A549 (cell line): ENCODE data around the gene PLXNA3. TPM values are rescaled to one million over a fixed set of nuclear protein-coding genes. Genes with fewer than 3 reads are reported as not detected.

ENCODE experiments used
- ATAC-seq, 2 experiments: fragments of 200-7000 bp in 1 of 2; fragments of >200 bp in 1 of 2; cut with Nextera tagmentation in 1 of 2; cut with Tn5 transposase in 1 of 2; 3 replicates each; pipeline versions ENCODE4 v1.8.0 to v1.9.1; 2018 to 2020; ENCODE audit warnings: mild to moderate bottlenecking in 1 of 2, moderate library complexity in 1 of 2
- CTCF ChIA-PET: fragments of 300-600 bp; sonication (Branson Sonifier 250); formaldehyde crosslinking; extraction: SDS; loops from one replicate; lab custom pipeline; 2021; ENCODE audit warnings: antibody characterized with exemption, inconsistent platforms; lab: Yijun Ruan, JAX
- POLR2A ChIA-PET: fragments of 350-600 bp; formaldehyde crosslinking; extraction: SDS; loops from one replicate; lab custom pipeline; 2021; ENCODE audit warnings: antibody characterized with exemption, inconsistent platforms; lab: Yijun Ruan, JAX
- DNase-seq, 2 experiments: peaks; one replicate each; pipeline versions ENCODE4 v3.0.0 to v3.0.0-alpha.2; 2011 to 2016; ENCODE audit warnings: low read depth in 1 of 2, low spot score in 1 of 2
- FAIRE-seq: peaks from 2 replicates; lab custom pipeline; 2011; peaks lifted over from hg19 to GRCh38; lab: Jason Lieb, UNC
- H3K27ac ChIP-seq, 2 experiments: fragments of >200 bp; sonication (Bioruptor Twin); formaldehyde crosslinking; 3 replicates each; pipeline ENCODE4 v1.5.1; 2016 to 2017
- H3K4me1 ChIP-seq: fragments of >200 bp; sonication (Bioruptor Twin); formaldehyde crosslinking; 3 replicates; pipeline ENCODE4 v1.6.1; 2016
- H3K4me2 ChIP-seq: fragments of >200 bp; sonication (Bioruptor Twin); formaldehyde crosslinking; 3 replicates; pipeline ENCODE4 v1.6.1; 2016
- H3K4me3 ChIP-seq: fragments of >200 bp; sonication (Bioruptor Twin); formaldehyde crosslinking; 3 replicates; pipeline ENCODE4 v1.5.1; 2016
- H3K9me3 ChIP-seq: fragments of >200 bp; sonication (Bioruptor Twin); formaldehyde crosslinking; 3 replicates; pipeline ENCODE4 v1.6.1; 2016
- BHLHE40 ChIP-seq: IDR thresholded peaks from 2 replicates; pipeline ENCODE4 v1.6.1; 2012; ENCODE audit warnings: low read depth, low read length, inconsistent platforms
- EHF ChIP-seq: fragments of 250-450 bp; sonication (Bioruptor Pico); IDR thresholded peaks from 2 replicates; pipeline ENCODE4 v1.5.0; 2020; ENCODE audit warnings: mild to moderate bottlenecking
- ESRRA ChIP-seq: fragments of 150-350 bp; IDR thresholded peaks from 2 replicates; pipeline ENCODE4 v1.6.1; 2014; ENCODE audit warnings: mild to moderate bottlenecking, low read length, borderline replicate concordance
- HOXA7 ChIP-seq: fragments of 250-450 bp; sonication (Bioruptor Pico); IDR thresholded peaks from 2 replicates; pipeline ENCODE4 v1.5.0; 2020; ENCODE audit warnings: mild to moderate bottlenecking, moderate library complexity
- NFE2L2 ChIP-seq: fragments of 150-350 bp; conservative IDR thresholded peaks from 2 replicates; pipeline ENCODE4 v1.6.1; 2014; ENCODE audit warnings: low read length
- NPAS2 ChIP-seq: fragments of 250-450 bp; sonication (Bioruptor Pico); IDR thresholded peaks from 2 replicates; pipeline ENCODE4 v1.8.0; 2022; ENCODE audit warnings: mild to moderate bottlenecking, moderate library complexity, borderline replicate concordance
- RFX5 ChIP-seq: fragments of 450-650 bp; IDR thresholded peaks from 2 replicates; pipeline ENCODE4 v1.7.1; 2014; ENCODE audit warnings: antibody characterized with exemption, mild to moderate bottlenecking, moderate library complexity
- SMC3 ChIP-seq: fragments of >200 bp; sonication (Bioruptor Twin); formaldehyde crosslinking; IDR thresholded peaks from 3 replicates; pipeline ENCODE4 v1.6.1; 2018; ENCODE audit warnings: inconsistent platforms
- SREBF2 ChIP-seq: fragments of 450-650 bp; IDR thresholded peaks from 2 replicates; pipeline ENCODE4 v1.6.1; 2014; ENCODE audit warnings: mild to moderate bottlenecking, moderate library complexity
- WGBS: methylation state at CpG from one replicate; pipeline ENCODE4 v1.1.6; 2017; ENCODE audit errors: missing lambda C conversion rate; 5-methylcytosine and 5-hydroxymethylcytosine counted together
- polyA plus RNA-seq, 4 experiments: library from polyadenylated mRNA; depleted of rRNA in 3 of 4; stranded (reverse); fragments of >200 nt; fragmentation: RNase III in 1 of 4; extraction: RNeasy Plus Mini Kit Qiagen cat#74134 plus additional on column Dnase treatment in 1 of 4; gene quantifications; 2 replicates in 3 of 4; 3 replicates in 1 of 4; pipeline ENCODE4 v1.2.3, GENCODE V29; 2011 to 2017
- TF ChIP-seq, protein P1 (sequence below): fragments of 250-450 bp; sonication (Bioruptor Pico); IDR thresholded peaks from 2 replicates; pipeline ENCODE4 v1.5.0; 2020; ENCODE audit warnings: low read depth, mild to moderate bottlenecking, moderate library complexity
- TF ChIP-seq, protein P2 (sequence below): fragments of 200-600 bp; sonication (generic); IDR thresholded peaks from 2 replicates; pipeline ENCODE4 v1.6.1; 2016; ENCODE audit warnings: antibody characterized with exemption, mild to moderate bottlenecking, moderate library complexity
- TF ChIP-seq, protein P3 (sequence below): IDR thresholded peaks from 2 replicates; pipeline ENCODE4 v1.6.1; 2012; ENCODE audit warnings: low read depth, borderline replicate concordance
- TF ChIP-seq, protein P4 (sequence below): fragments of >200 bp; sonication (Bioruptor Twin); formaldehyde crosslinking; IDR thresholded peaks from 2 replicates; pipeline ENCODE4 v1.6.1; 2016

PLXNA3 gene
- polyA plus RNA-seq, 2 of the 4 experiments (the other 2 are of a cell fraction): 3.4 to 10.1 TPM

DNA sequence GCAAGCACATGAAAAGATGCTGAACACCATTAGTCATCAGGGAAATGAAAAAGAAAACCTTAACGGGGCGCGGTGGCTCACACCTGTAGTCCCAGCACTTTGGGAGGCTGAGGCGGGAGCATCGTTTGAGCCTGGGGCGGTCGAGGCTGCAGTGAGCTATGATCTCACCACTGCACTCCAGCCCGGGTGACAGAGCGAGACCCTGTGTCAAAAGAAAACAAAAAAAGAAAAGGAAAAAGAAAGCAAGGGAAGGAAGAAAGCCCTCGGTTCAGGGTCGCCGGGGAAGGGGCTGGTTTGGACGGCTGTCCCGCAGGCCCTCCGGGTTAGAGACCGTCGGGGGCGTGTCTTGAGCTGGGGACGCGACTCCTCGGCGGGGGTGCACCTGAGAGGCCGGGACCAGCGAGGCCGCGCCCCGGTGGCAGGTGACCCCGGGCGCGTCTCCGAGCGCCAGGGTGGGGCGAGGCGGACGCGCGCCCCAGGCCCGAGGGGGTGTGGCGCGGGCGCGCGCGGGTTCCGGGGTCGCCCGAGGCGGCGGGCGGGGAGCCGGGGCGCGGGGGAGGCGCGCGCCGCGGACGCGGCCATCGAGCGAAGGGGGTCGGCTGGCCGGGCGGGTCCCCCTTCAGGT lies 478 bp upstream of the PLXNA3 start (continued):
- TF ChIP-seq, protein P1, sequence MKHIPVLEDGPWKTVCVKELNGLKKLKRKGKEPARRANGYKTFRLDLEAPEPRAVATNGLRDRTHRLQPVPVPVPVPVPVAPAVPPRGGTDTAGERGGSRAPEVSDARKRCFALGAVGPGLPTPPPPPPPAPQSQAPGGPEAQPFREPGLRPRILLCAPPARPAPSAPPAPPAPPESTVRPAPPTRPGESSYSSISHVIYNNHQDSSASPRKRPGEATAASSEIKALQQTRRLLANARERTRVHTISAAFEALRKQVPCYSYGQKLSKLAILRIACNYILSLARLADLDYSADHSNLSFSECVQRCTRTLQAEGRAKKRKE (CRISPR knock-in tag): no peak
- TF ChIP-seq SMC3 (no peak), NFE2L2 (no peak)
- TF ChIP-seq, protein P2, sequence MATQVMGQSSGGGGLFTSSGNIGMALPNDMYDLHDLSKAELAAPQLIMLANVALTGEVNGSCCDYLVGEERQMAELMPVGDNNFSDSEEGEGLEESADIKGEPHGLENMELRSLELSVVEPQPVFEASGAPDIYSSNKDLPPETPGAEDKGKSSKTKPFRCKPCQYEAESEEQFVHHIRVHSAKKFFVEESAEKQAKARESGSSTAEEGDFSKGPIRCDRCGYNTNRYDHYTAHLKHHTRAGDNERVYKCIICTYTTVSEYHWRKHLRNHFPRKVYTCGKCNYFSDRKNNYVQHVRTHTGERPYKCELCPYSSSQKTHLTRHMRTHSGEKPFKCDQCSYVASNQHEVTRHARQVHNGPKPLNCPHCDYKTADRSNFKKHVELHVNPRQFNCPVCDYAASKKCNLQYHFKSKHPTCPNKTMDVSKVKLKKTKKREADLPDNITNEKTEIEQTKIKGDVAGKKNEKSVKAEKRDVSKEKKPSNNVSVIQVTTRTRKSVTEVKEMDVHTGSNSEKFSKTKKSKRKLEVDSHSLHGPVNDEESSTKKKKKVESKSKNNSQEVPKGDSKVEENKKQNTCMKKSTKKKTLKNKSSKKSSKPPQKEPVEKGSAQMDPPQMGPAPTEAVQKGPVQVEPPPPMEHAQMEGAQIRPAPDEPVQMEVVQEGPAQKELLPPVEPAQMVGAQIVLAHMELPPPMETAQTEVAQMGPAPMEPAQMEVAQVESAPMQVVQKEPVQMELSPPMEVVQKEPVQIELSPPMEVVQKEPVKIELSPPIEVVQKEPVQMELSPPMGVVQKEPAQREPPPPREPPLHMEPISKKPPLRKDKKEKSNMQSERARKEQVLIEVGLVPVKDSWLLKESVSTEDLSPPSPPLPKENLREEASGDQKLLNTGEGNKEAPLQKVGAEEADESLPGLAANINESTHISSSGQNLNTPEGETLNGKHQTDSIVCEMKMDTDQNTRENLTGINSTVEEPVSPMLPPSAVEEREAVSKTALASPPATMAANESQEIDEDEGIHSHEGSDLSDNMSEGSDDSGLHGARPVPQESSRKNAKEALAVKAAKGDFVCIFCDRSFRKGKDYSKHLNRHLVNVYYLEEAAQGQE: no peak

DNA sequence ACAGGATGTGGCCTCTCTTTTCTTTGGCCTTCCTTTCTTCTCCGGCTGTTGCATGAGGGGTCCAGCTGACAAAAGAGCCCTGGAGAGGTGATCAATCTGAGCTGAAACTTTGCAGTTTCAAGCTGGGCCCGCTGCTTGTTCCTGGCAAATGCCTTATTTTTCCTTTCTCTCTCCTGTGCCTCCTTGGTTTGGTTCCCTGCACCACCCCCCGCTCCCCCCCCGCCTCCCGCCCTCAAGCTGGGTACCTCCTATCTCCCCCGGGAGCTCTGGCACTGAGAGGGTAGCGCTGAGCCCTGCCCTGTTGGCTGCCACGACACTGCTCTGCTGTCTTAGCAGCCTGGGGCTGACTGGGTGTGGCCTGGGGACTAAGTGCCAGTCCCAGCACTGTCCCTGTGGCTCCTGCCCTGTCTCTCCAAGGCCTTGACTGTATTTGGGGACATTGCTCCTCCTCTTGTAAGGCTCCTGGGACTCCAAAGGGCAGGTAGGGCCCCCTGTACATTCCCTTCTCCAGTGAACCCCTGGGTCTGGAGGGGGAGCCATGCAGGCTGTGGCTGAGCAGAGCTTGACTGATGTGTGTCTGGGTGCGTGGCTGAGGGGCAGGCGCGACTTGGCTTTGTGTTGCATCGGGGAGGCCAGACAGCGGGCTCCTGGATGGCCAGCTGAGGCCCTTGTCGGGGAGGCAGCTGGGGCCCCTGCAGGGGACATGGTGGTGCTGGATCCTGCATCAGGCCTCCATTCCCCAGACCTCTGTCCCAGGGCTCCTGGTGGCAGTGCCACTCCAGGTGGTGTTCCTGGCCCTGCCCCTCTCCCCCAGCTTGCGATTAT lies 1.1 kb downstream of the PLXNA3 start:
- ChIA-PET CTCF (interaction anchor here (1.1 kb wide), 1 partner anchor 68 kb away, joined by 3 read pairs; no protein-coding TSS in a partner anchor), POLR2A (interaction anchor here (0.6 to 1.4 kb wide), 4 partner anchors 17 to 370 kb away, joined by 3 to 13 read pairs (median 5); partner anchors contain the start of gene LAGE3)
- WGBS: 77% methylated on average over 9 of the region's 15 CpGs
- peak overlapping the region; percentile 98 for H3K4me2 ChIP-seq
- ATAC-seq (peak; percentile 62 to 76), DNase-seq (no peak), FAIRE-seq (no peak)
- no peak for TF ChIP-seq ESRRA
- TF ChIP-seq, protein P3, sequence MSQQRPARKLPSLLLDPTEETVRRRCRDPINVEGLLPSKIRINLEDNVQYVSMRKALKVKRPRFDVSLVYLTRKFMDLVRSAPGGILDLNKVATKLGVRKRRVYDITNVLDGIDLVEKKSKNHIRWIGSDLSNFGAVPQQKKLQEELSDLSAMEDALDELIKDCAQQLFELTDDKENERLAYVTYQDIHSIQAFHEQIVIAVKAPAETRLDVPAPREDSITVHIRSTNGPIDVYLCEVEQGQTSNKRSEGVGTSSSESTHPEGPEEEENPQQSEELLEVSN: no peak
- no peak for TF ChIP-seq EHF (CRISPR knock-in tag)
- no peak for TF ChIP-seq HOXA7 (CRISPR knock-in tag)
- TF ChIP-seq BHLHE40: no peak
- TF ChIP-seq NPAS2 (CRISPR knock-in tag): no peak
- peak overlapping the region; percentile 74 to 97; a peak in 4 of 6 replicates for H3K27ac ChIP-seq
- peaks cover 11% of the 10 kb centered on the region for H3K4me1 ChIP-seq
- H3K4me3 ChIP-seq: peak overlapping the region; percentile 59
- H3K9me3 ChIP-seq: no peaks in the 10 kb centered on the region

DNA sequence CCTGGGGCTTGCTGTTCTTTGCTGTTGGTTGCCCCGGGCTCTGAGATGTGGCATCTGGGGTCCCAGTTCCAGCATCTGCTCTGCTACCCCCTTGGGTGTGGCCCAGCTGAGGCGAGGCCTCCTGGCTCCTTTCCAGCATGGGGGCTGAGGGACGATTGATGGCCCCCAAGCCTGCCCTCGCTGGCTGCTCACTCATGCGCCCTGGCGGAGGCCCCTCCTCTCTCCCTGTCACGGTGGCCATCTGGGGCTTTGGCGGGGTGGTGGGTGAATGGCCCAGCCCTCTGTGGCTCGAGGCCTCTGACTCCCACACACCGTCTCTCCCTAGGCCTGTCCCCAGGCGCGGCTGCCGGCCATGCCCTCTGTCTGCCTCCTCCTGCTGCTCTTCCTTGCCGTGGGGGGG lies 1.8 kb downstream of the PLXNA3 start:
- peaks cover 11% of the 10 kb centered on the region for H3K4me1 ChIP-seq
- DNase-seq (no peak), FAIRE-seq (no peak), ATAC-seq (0 out of 6 replicates have a peak, but pooled peaks of 1 of the 2 experiments have one; percentile 3)
- TF ChIP-seq, protein P4, sequence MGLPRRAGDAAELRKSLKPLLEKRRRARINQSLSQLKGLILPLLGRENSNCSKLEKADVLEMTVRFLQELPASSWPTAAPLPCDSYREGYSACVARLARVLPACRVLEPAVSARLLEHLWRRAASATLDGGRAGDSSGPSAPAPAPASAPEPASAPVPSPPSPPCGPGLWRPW: no peak
- TF ChIP-seq RFX5 (no peak), SREBF2 (no peak)
- TF ChIP-seq, protein P2: no peak
- TF ChIP-seq, protein P1 (CRISPR knock-in tag): no peak
- H3K4me2 ChIP-seq: no peak overlapping the region
- H3K4me3 ChIP-seq: no peak overlapping the region
- WGBS: 80% methylated on average over 4 of the region's 14 CpGs
- ChIA-PET POLR2A (interaction anchor here (1.4 kb wide), 1 partner anchor 19 kb away, joined by 4 read pairs; the partner anchor contains the start of gene LAGE3), CTCF (interaction anchor here (1.1 kb wide), 1 partner anchor 68 kb away, joined by 3 read pairs; no protein-coding TSS in a partner anchor)
- no peaks in the 10 kb centered on the region for H3K9me3 ChIP-seq
- no peak overlapping the region for H3K27ac ChIP-seq
